GM10266 (cell line): ENCODE results near the gene TESK2.

Experiments
- DNase-seq: peaks from one replicate; pipeline ENCODE4 v3.0.0; 2012; ENCODE audit errors: extremely low spot score
- TF ChIP-seq, protein P1 (sequence below): IDR thresholded peaks from 2 replicates; pipeline ENCODE4 v1.5.1; 2012; ENCODE audit warnings: mild to moderate bottlenecking, low read depth; ENCODE audit not compliant: control insufficient read depth, insufficient read depth; ENCODE audit errors: missing control alignments

The TESK2 gene

DNA sequence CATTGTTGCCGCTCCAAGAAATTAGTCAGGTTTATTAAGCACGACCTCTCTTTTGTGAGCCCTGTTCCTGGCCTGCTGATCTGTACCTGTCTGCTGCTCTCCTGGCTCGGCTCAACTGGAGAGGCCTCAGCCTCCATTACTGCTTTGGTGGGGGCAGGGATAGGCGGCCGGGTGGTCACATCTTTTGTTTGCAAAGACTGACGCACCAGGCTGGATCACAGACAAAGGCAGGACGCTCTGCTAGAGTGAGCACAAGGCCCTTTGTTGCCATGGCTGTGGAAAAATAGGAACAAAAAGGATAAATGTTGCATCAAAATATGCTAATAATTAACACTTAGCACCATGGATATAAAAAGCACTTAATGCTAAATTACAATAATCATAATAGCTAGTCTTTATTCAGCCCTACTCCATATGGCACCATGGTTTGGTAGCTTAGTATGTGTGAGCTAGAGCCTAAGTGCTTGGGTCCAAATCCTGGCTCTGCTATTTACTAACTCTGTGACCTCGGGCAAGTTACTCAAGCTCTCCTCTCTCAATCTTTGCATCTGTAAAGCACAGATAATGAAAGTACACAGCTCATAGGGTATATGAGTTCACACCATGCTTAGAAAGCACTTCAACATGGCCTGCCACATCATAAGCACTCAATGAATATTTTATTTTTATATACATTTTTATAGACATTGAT is 193.2 kb downstream of the TESK2 start:
- no peak for DNase-seq
- TF ChIP-seq, protein P1, sequence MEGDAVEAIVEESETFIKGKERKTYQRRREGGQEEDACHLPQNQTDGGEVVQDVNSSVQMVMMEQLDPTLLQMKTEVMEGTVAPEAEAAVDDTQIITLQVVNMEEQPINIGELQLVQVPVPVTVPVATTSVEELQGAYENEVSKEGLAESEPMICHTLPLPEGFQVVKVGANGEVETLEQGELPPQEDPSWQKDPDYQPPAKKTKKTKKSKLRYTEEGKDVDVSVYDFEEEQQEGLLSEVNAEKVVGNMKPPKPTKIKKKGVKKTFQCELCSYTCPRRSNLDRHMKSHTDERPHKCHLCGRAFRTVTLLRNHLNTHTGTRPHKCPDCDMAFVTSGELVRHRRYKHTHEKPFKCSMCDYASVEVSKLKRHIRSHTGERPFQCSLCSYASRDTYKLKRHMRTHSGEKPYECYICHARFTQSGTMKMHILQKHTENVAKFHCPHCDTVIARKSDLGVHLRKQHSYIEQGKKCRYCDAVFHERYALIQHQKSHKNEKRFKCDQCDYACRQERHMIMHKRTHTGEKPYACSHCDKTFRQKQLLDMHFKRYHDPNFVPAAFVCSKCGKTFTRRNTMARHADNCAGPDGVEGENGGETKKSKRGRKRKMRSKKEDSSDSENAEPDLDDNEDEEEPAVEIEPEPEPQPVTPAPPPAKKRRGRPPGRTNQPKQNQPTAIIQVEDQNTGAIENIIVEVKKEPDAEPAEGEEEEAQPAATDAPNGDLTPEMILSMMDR = no peak
